Panc1 (cell line): ENCODE results near the gene IFI27L2. TPM values are rescaled to one million over a fixed set of nuclear protein-coding genes. Genes with fewer than 3 reads are reported as not detected.

ENCODE experiments used
- ATAC-seq: fragments of 200-7000 bp; cut with Tn5 transposase; 2 replicates; pipeline ENCODE4 v1.9.1; 2020; ENCODE audit warnings: mild to moderate bottlenecking, moderate library complexity
- BruUV-seq: library from RNA; stranded (reverse); fragments of 400-500 nt; replicated peaks from 2 replicates; lab custom pipeline; 2021; lab: Mats Ljungman, UMichigan
- CTCF ChIA-PET: fragments of 300-600 bp; sonication (Branson Sonifier 250); formaldehyde crosslinking; loops from one replicate; lab custom pipeline; 2022; ENCODE audit warnings: antibody characterized with exemption; lab: Charles Lee
- POLR2A ChIA-PET: fragments of 300-600 bp; sonication (Branson Sonifier 250); formaldehyde crosslinking; loops from one replicate; lab custom pipeline; 2022; ENCODE audit warnings: antibody characterized with exemption; lab: Charles Lee
- DNase-seq: peaks from one replicate; pipeline ENCODE4 v3.0.0-alpha.2; 2010; ENCODE audit warnings: low read depth, low spot score
- H3K27ac ChIP-seq: 2 replicates; pipeline ENCODE4 v1.5.1; 2011; ENCODE audit warnings: mild to moderate bottlenecking, low read length, inconsistent platforms
- H3K27me3 ChIP-seq: fragments of 200-500 bp; sonication (Bioruptor generic); 2 replicates; pipeline ENCODE4 v1.6.0; 2014; ENCODE audit warnings: low read length, inconsistent platforms; ENCODE audit not compliant: control insufficient read depth, insufficient read depth
- H3K36me3 ChIP-seq: fragments of 200-500 bp; sonication (Bioruptor generic); 2 replicates; pipeline ENCODE4 v1.5.1; 2014; ENCODE audit warnings: inconsistent platforms, mild to moderate bottlenecking, low read length, moderate library complexity; ENCODE audit not compliant: control insufficient read depth, insufficient read depth
- H3K4me1 ChIP-seq: 2 replicates; pipeline ENCODE4 v1.5.1; 2011; ENCODE audit warnings: inconsistent platforms, mild to moderate bottlenecking, low read length, moderate library complexity; ENCODE audit not compliant: control insufficient read depth, insufficient read depth
- H3K4me3 ChIP-seq, 2 experiments: 2 replicates each; pipeline ENCODE4 v1.5.1; 2011 to 2012; ENCODE audit warnings: low read depth in 2 of 2, low read length in 2 of 2, mild to moderate bottlenecking in 2 of 2, inconsistent platforms in 1 of 2, moderate library complexity in 1 of 2
- H3K9me3 ChIP-seq: fragments of 200-500 bp; sonication (Bioruptor generic); 2 replicates; pipeline ENCODE4 v1.5.1; 2014; ENCODE audit warnings: low read depth, mild to moderate bottlenecking, inconsistent platforms, low read length, moderate library complexity; ENCODE audit not compliant: control insufficient read depth, insufficient read depth
- POLR2AphosphoS5 ChIP-seq: IDR thresholded peaks from 2 replicates; pipeline ENCODE4 v1.6.1; 2012; ENCODE audit warnings: mild to moderate bottlenecking, low read depth, low read length, moderate library complexity
- SIN3A ChIP-seq: IDR thresholded peaks from 2 replicates; pipeline ENCODE4 v1.6.1; 2012; ENCODE audit warnings: low read depth, mild to moderate bottlenecking, low read length, moderate library complexity, borderline replicate concordance; ENCODE audit not compliant: insufficient read depth
- TCF7L2 ChIP-seq: IDR thresholded peaks from 2 replicates; pipeline ENCODE4 v1.6.1; 2011; ENCODE audit warnings: mild to moderate bottlenecking, low read depth, low read length, inconsistent platforms
- in situ Hi-C: cut with HindIII; loops from 2 replicates; pipeline ENCODE4 v1.10.0; 2016; ENCODE audit warnings: low sequenced_read_pairs, low pct_unique_long_range_greater_than_20kb
- intact Hi-C: fragments of 100-400 bp; cut with micrococcal nuclease; formaldehyde crosslinking; loops from one replicate; pipeline ENCODE4 v1.10.0; 2022; ENCODE audit not compliant: unreplicated experiment
- total RNA-seq: library from RNA; stranded (reverse); gene quantifications from one replicate; pipeline ENCODE4 v1.2.1, GENCODE V29; 2021; ENCODE audit not compliant: unreplicated experiment
- TF ChIP-seq, protein P1 (sequence below): fragments of 450-650 bp; IDR thresholded peaks from 2 replicates; pipeline ENCODE4 v1.5.1; 2017; ENCODE audit warnings: mild to moderate bottlenecking
- TF ChIP-seq, protein P2 (sequence below), 2 experiments: IDR thresholded peaks; 2 replicates each; pipeline ENCODE4 v1.6.1; 2011 to 2012; ENCODE audit warnings: low read depth in 2 of 2, control low read depth in 1 of 2, low read length in 1 of 2, mild to moderate bottlenecking in 1 of 2, moderate library complexity in 1 of 2; ENCODE audit not compliant: insufficient read depth in 1 of 2

Gene IFI27L2
- total RNA-seq, 1 experiment from 2014 or later: 13.2 TPM

- no peak for DNase-seq
- Histone ChIP-seq H3K4me3 (no peak overlapping the region), H3K4me1 (no peaks in the 10 kb centered on the region), H3K27ac (no peak overlapping the region), H3K27me3 (no peaks in the 10 kb centered on the region), H3K9me3 (no peaks in the 10 kb centered on the region), H3K36me3 (no peaks in the 10 kb centered on the region)
- CTCF ChIA-PET: no interaction called here
- in situ Hi-C loops (no loop called here), intact Hi-C loops (no loop called here)
- no peak for ATAC-seq
- TF ChIP-seq, protein P1, sequence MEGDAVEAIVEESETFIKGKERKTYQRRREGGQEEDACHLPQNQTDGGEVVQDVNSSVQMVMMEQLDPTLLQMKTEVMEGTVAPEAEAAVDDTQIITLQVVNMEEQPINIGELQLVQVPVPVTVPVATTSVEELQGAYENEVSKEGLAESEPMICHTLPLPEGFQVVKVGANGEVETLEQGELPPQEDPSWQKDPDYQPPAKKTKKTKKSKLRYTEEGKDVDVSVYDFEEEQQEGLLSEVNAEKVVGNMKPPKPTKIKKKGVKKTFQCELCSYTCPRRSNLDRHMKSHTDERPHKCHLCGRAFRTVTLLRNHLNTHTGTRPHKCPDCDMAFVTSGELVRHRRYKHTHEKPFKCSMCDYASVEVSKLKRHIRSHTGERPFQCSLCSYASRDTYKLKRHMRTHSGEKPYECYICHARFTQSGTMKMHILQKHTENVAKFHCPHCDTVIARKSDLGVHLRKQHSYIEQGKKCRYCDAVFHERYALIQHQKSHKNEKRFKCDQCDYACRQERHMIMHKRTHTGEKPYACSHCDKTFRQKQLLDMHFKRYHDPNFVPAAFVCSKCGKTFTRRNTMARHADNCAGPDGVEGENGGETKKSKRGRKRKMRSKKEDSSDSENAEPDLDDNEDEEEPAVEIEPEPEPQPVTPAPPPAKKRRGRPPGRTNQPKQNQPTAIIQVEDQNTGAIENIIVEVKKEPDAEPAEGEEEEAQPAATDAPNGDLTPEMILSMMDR: no peak
- TF ChIP-seq, protein P2, sequence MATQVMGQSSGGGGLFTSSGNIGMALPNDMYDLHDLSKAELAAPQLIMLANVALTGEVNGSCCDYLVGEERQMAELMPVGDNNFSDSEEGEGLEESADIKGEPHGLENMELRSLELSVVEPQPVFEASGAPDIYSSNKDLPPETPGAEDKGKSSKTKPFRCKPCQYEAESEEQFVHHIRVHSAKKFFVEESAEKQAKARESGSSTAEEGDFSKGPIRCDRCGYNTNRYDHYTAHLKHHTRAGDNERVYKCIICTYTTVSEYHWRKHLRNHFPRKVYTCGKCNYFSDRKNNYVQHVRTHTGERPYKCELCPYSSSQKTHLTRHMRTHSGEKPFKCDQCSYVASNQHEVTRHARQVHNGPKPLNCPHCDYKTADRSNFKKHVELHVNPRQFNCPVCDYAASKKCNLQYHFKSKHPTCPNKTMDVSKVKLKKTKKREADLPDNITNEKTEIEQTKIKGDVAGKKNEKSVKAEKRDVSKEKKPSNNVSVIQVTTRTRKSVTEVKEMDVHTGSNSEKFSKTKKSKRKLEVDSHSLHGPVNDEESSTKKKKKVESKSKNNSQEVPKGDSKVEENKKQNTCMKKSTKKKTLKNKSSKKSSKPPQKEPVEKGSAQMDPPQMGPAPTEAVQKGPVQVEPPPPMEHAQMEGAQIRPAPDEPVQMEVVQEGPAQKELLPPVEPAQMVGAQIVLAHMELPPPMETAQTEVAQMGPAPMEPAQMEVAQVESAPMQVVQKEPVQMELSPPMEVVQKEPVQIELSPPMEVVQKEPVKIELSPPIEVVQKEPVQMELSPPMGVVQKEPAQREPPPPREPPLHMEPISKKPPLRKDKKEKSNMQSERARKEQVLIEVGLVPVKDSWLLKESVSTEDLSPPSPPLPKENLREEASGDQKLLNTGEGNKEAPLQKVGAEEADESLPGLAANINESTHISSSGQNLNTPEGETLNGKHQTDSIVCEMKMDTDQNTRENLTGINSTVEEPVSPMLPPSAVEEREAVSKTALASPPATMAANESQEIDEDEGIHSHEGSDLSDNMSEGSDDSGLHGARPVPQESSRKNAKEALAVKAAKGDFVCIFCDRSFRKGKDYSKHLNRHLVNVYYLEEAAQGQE (IDR thresholded peaks at IDR 0.05; ENCODE audit: insufficient read depth in 1 of 2, low read depth in 2 of 2, low read length in 1 of 2): no peak
- TF ChIP-seq POLR2AphosphoS5: no peak
- no peak for TF ChIP-seq TCF7L2
- POLR2A ChIA-PET: no interaction called here
- BruUV-seq: no TSS peak
Observed at GRCh38 chr14:94102768-94103482, 26.5 kb downstream of the IFI27L2 start.

- no peak overlapping the region for H3K27ac ChIP-seq
- H3K36me3 ChIP-seq: no peaks in the 10 kb centered on the region
- intact Hi-C loops: no loop called here
- ChIA-PET CTCF (no interaction called here), POLR2A (no interaction called here)
- no peak overlapping the region for H3K4me3 ChIP-seq
- no TSS peak for BruUV-seq
- in situ Hi-C loops: no loop called here
- no peaks in the 10 kb centered on the region for H3K9me3 ChIP-seq
- no peaks in the 10 kb centered on the region for H3K27me3 ChIP-seq
- TF ChIP-seq TCF7L2: no peak
- no peak for TF ChIP-seq POLR2AphosphoS5
- TF ChIP-seq, protein P1: no peak
- no peak for TF ChIP-seq SIN3A
- TF ChIP-seq, protein P2 (IDR thresholded peaks at IDR 0.05; ENCODE audit: insufficient read depth in 1 of 2, low read depth in 2 of 2, low read length in 1 of 2): no peak
- ATAC-seq: no peak
- no peaks in the 10 kb centered on the region for H3K4me1 ChIP-seq
- DNase-seq: no peak
Observed at GRCh38 chr14:94101748-94102147, 27.7 kb downstream of the IFI27L2 start.
